ENCODE measurements around the gene JMJD4.

JMJD4 gene

DNA sequence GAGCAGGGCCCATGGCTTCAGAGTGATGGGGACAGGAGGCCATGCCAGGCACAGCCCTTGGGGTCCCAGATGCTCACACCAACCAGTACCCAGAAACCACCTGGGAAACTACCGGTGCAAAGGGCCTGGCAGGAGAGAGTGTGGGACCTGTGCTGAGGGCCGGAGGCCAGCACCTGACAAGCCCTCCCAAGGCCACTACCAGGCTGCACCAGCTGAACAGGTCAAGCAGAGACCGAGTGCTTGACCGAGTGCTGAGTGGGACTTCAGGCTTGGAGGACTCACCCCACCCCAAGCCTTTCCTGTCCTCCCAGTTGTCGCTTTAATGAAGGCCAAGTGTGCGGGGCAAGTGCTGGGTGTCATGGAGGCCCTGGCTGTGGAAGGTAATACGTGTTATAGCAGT, 36.7 kb upstream of the JMJD4 start:
- H2AFZ ChIP-seq (ENCODE audit: low read depth, low read length), result no peak overlapping the region
- no peak overlapping the region for H3K27ac ChIP-seq (ENCODE audit: low read length)
- no peak overlapping the region for H3K4me2 ChIP-seq (ENCODE audit: insufficient read depth, low read length)
- H3K9ac ChIP-seq (ENCODE audit: low read depth, low read length), result no peak overlapping the region
- peaks cover 78% of the 10 kb centered on the region for H3K36me3 ChIP-seq (ENCODE audit: insufficient read depth, low read length)
- H3K79me2 ChIP-seq (ENCODE audit: insufficient read depth, low read length), result no peaks in the 10 kb centered on the region
- no peaks in the 10 kb centered on the region for H3K9me3 ChIP-seq (ENCODE audit: insufficient read depth, low read length, severe bottlenecking)
- no peaks in the 10 kb centered on the region for H3K4me1 ChIP-seq (ENCODE audit: insufficient read depth, low read length)
- no peak for DNase-seq
- H3K4me3 ChIP-seq (ENCODE audit: low read depth in 1 of 2, low read length in 2 of 2), result no peak overlapping the region
- no peak for ATAC-seq (ENCODE audit: insufficient read depth, low read depth)
- H3K27me3 ChIP-seq (ENCODE audit: insufficient read depth, low read length, poor library complexity), result no peaks in the 10 kb centered on the region
- no peak for TF ChIP-seq EZH2 (IDR thresholded peaks at IDR 0.05; ENCODE audit: borderline replicate concordance, low read depth, low read length, severe bottlenecking)
- TF ChIP-seq, protein P1, sequence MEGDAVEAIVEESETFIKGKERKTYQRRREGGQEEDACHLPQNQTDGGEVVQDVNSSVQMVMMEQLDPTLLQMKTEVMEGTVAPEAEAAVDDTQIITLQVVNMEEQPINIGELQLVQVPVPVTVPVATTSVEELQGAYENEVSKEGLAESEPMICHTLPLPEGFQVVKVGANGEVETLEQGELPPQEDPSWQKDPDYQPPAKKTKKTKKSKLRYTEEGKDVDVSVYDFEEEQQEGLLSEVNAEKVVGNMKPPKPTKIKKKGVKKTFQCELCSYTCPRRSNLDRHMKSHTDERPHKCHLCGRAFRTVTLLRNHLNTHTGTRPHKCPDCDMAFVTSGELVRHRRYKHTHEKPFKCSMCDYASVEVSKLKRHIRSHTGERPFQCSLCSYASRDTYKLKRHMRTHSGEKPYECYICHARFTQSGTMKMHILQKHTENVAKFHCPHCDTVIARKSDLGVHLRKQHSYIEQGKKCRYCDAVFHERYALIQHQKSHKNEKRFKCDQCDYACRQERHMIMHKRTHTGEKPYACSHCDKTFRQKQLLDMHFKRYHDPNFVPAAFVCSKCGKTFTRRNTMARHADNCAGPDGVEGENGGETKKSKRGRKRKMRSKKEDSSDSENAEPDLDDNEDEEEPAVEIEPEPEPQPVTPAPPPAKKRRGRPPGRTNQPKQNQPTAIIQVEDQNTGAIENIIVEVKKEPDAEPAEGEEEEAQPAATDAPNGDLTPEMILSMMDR (IDR thresholded peaks at IDR 0.05; ENCODE audit: borderline replicate concordance, extremely low read depth, low read length, poor library complexity, severe bottlenecking), result no peak
- H4K20me1 ChIP-seq (ENCODE audit: insufficient read depth, low read length), result peaks cover 7% of the 10 kb centered on the region

DNA sequence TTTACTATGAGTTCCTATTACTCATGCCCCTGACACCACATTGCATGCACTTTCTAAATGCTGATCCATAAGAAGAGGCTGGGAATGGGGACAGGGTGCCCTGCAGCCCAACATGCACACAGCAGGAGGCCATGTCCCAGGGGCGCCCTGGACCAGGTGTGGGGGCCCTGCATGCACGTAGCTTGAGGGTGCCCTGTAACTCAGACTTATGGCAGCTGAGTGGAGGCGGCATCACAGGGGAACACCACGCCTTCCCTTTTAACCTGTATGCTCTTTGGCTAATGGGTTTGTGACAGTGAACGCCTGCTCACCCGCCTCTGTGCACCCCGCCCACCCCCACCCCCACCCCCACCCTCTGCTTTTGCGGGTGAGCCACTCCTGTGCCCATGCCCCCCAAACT, 36.2 kb upstream of the JMJD4 start:
- Histone ChIP-seq H3K4me3 (ENCODE audit: low read depth in 1 of 2, low read length in 2 of 2) (no peak overlapping the region), H2AFZ (ENCODE audit: low read depth, low read length) (no peak overlapping the region), H3K4me1 (ENCODE audit: insufficient read depth, low read length) (no peaks in the 10 kb centered on the region), H3K27me3 (ENCODE audit: insufficient read depth, low read length, poor library complexity) (no peaks in the 10 kb centered on the region), H3K27ac (ENCODE audit: low read length) (no peak overlapping the region), H3K9me3 (ENCODE audit: insufficient read depth, low read length, severe bottlenecking) (no peaks in the 10 kb centered on the region), H3K79me2 (ENCODE audit: insufficient read depth, low read length) (no peaks in the 10 kb centered on the region), H3K4me2 (ENCODE audit: insufficient read depth, low read length) (no peak overlapping the region), H3K36me3 (ENCODE audit: insufficient read depth, low read length) (peaks cover 78% of the 10 kb centered on the region), H4K20me1 (ENCODE audit: insufficient read depth, low read length) (peaks cover 7% of the 10 kb centered on the region), H3K9ac (ENCODE audit: low read depth, low read length) (no peak overlapping the region)
- DNase-seq (no peak), ATAC-seq (ENCODE audit: insufficient read depth, low read depth) (no peak)
- TF ChIP-seq, protein P1 (IDR thresholded peaks at IDR 0.05; ENCODE audit: borderline replicate concordance, extremely low read depth, low read length, poor library complexity, severe bottlenecking), result no peak
- TF ChIP-seq EZH2 (IDR thresholded peaks at IDR 0.05; ENCODE audit: borderline replicate concordance, low read depth, low read length, severe bottlenecking), result no peak

- Histone ChIP-seq H4K20me1 (ENCODE audit: insufficient read depth, low read length) (peaks cover 10% of the 10 kb centered on the region), H3K9me3 (ENCODE audit: insufficient read depth, low read length, severe bottlenecking) (no peaks in the 10 kb centered on the region), H3K4me3 (ENCODE audit: low read depth in 1 of 2, low read length in 2 of 2) (no peak overlapping the region), H3K27ac (ENCODE audit: low read length) (no peak overlapping the region), H3K4me2 (ENCODE audit: insufficient read depth, low read length) (no peak overlapping the region), H3K79me2 (ENCODE audit: insufficient read depth, low read length) (no peaks in the 10 kb centered on the region), H3K9ac (ENCODE audit: low read depth, low read length) (no peak overlapping the region), H3K36me3 (ENCODE audit: insufficient read depth, low read length) (peaks cover 77% of the 10 kb centered on the region), H2AFZ (ENCODE audit: low read depth, low read length) (no peak overlapping the region), H3K4me1 (ENCODE audit: insufficient read depth, low read length) (no peaks in the 10 kb centered on the region; the same call in 1 of the 2 replicates), H3K27me3 (ENCODE audit: insufficient read depth, low read length, poor library complexity) (no peaks in the 10 kb centered on the region)
- no peak for DNase-seq
- TF ChIP-seq, protein P1 (IDR thresholded peaks at IDR 0.05; ENCODE audit: borderline replicate concordance, extremely low read depth, low read length, poor library complexity, severe bottlenecking), result no peak
- no peak for TF ChIP-seq EZH2 (IDR thresholded peaks at IDR 0.05; ENCODE audit: borderline replicate concordance, low read depth, low read length, severe bottlenecking)
- no peak for ATAC-seq (ENCODE audit: insufficient read depth, low read depth)
Observed at GRCh38 chr1:227770812-227771211, 35.7 kb upstream of the JMJD4 start.

All from DND-41 (cell line).